ENCODE data around the gene TMEM107.
A peak's percentile ranks its signal among the peaks of the same experiment; 100 is the strongest.
"Not testable (repeated sequence)": the region's sequence is repeated elsewhere in the genome, so short reads cannot be mapped to it uniquely, and the experiment has no call there.

Gene TMEM107

GRCh38 chr17:8176197-8176940, at the start of gene TMEM107:
TSS of gene TMEM107 (minus strand) at chr17:8176380. CDS start at chr17:8176286, 94 bp downstream.
- peak; percentile 62 to 83 for DNase-seq (ENCODE audit: extremely low read depth in 1 of 2, low read depth in 1 of 2)

GRCh38 chr17:8224891-8225812, 49.0 kb upstream of the TMEM107 start:
- DNase-seq (ENCODE audit: extremely low read depth in 1 of 2, low read depth in 1 of 2), result no peak

DNA sequence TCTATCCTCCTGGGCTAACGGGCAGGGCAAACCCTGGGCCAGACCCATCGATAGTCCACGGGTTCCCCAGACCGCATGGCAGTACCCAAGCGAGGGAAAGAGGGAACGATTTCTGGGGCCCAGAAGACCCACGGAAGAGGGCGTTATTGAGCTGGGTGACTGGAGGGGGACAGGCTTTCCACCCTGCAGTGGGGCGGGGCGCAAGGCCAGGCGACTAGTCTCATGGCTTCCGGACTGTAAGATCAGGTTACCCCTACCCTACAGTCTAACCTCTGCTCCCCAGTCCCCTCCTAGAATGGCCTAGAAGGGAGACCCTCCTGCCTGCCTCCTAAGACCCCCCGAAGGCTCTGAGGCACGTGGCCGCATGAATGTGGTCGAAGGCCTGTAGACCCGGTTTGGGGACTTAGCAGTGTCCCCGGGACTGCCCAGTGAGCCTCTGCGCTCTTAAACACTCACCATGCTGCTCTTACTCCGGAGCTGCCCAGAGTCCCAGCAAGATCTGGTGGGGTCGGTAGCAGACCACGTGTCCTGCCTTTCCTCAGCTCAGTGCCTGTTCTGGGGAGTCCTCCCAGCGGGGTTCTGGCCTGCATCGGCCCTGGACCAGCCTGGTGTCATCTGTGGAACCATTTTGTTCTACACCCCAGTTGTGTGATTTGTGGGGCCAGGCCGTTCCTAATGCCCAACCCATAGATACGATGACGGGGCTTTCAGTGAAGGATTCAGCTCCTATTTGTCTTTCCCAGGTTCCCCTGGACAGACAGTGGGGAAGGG, 47.4 kb upstream of the TMEM107 start:
- no peak for DNase-seq (ENCODE audit: extremely low read depth in 1 of 2, low read depth in 1 of 2)

DNA sequence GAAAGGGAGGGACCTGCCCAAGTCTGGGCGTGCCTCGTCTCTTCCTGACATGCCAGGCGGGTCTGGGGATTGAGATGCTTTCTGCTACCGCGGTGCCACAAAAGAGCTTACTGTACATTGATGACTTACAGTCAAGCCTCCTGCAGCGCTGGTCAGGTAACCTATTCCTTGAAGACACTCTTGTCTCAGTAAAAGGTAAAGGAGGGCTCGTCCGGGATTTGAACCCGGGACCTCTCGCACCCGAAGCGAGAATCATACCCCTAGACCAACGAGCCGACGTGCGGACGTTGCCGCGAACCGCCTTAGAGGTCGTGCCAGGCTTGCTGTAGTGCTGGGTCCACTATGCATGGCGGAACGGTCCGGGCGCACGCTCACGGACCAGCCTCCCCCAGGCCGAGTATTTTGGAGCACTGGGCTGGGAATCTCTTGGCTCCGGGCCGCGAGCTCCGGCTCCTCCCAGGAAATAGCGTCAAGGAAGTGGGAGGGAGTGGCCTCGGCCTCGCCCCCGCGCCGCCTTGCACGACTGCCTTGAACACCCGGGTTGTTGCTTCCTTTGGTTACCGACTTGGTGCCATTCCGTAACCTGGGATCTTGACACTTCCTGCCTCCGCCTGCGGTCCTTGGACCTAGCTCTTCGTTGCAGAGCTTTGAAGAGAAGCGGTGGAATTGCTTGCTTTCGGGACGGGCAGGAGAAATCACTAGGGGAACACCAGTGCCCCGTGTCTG, 46.6 kb upstream of the TMEM107 start:
- DNase-seq (ENCODE audit: extremely low read depth in 1 of 2, low read depth in 1 of 2), result peak; percentile 62 to 82

GRCh38 chr17:8222380-8222629, 46.1 kb upstream of the TMEM107 start:
- no peak for DNase-seq (ENCODE audit: extremely low read depth in 1 of 2, low read depth in 1 of 2)

- DNase-seq (ENCODE audit: extremely low read depth in 1 of 2, low read depth in 1 of 2), result peak; percentile 72 to 79
These were observed 45.6 kb upstream of the TMEM107 start for GRCh38 chr17:8221663-8222379.

DNA sequence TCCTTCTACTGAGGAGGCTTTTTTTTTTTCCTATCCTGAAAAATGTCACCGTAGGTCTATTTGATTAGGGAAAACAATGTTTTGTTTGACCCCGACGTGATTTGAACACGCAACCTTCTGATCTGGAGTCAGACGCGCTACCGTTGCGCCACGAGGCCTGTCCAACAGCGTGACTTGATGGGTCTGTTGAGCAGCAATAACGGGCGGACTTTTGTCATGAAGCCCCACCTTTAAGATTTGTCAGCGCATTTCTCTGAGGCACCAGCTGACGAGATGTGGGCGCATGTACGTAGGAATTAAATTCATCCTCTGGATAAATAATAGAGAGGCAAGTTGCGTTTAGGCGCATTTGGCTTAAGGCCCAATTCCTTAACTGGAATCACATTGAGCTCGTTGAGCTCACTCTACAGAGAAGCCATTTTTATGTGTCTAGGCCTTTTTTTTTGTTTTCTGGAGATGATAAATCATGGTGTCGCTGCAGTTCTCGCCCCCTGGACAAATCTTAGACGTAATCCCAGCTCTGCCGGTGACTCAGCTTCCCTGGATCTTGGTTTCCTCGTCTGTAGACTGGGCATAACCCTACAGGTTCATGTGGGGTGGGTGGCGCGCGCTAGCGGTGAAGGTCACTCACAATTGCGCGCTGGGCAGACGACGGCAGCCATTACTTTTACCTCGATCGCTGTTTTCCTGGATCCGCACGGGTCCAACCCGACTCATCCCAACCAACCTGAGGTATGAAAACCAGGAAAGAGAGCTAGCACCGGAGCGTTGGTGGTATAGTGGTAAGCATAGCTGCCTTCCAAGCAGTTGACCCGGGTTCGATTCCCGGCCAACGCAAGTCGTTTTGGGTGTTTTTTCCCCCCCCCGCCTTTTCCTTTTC, 44.8 kb upstream of the TMEM107 start:
- DNase-seq (ENCODE audit: extremely low read depth in 1 of 2, low read depth in 1 of 2), result peak; percentile 69 to 70

- not testable (repeated sequence) for DNase-seq (ENCODE audit: extremely low read depth in 1 of 2, low read depth in 1 of 2)
These were observed 37.8 kb upstream of the TMEM107 start for GRCh38 chr17:8214000-8214399.

DNA sequence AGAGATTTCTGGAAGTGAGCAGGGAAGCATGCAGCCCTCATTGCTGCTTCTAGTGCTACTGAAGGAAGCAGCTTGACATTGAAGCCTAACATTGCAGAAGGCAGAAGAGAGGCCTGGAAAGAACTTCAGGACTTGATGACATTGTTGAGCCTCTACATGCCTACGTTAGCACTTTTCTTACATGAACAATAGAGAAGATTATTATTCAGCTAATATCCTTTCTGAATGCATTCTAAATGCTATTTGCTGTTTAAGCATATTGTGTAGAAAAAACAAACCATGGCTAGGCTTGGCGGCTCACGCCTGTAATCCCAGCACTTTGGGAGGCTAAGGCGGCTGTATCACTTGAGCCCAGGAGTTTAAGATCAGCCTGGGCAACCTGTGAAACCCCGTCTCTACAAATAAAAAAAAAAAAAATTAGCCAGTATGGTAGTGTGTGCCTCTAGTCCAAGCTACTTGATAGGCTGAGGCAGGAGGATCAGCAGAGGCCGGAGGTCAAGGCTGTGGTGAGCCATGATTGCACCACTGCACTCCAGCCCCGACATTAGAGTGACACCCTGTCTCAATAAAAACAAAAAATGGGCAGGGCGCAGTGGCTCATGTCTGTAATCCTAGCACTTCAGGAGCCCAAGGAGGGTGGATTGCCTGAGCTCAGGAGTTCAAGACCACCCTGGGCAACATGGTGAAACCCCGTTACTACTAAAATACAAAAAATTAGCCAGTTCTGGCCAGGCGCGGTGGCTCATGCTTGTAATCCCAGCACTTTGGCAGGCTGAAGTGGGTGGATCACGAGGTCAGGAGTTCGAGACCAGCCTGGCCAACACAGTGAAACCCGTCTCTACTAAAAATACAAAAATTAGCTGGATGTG, 36.4 kb upstream of the TMEM107 start:
- DNase-seq (ENCODE audit: extremely low read depth in 1 of 2, low read depth in 1 of 2), result no peak

- DNase-seq (ENCODE audit: extremely low read depth in 1 of 2, low read depth in 1 of 2), result no peak
These were observed 34.7 kb upstream of the TMEM107 start for GRCh38 chr17:8210761-8211458.

- DNase-seq (ENCODE audit: extremely low read depth in 1 of 2, low read depth in 1 of 2), result peak; percentile 82
These were observed 34.0 kb upstream of the TMEM107 start, which contains the start of gene AURKB for GRCh38 chr17:8209907-8210760. TSS of gene AURKB (minus strand) at chr17:8210575. CDS start at chr17:8210224, 351 bp downstream.

- DNase-seq (ENCODE audit: extremely low read depth in 1 of 2, low read depth in 1 of 2), result no peak
These were observed 30.4 kb upstream of the TMEM107 start for GRCh38 chr17:8206536-8206935.

- no peak for DNase-seq (ENCODE audit: extremely low read depth in 1 of 2, low read depth in 1 of 2)
These were observed 28.8 kb upstream of the TMEM107 start for GRCh38 chr17:8204761-8205555.

- no peak for DNase-seq (ENCODE audit: extremely low read depth in 1 of 2, low read depth in 1 of 2)
These were observed 16.1 kb upstream of the TMEM107 start for GRCh38 chr17:8192070-8192815.

GRCh38 chr17:8190506-8190905, 14.3 kb upstream of the TMEM107 start:
- DNase-seq (ENCODE audit: extremely low read depth in 1 of 2, low read depth in 1 of 2), result no peak

Data from activated CD8-positive, alpha-beta memory T cell treated with anti-CD3 and anti-CD28 coated beads for 1 hour (primary cell).